ENCODE data around the gene PRSS2. TPM values are rescaled to one million over a fixed set of nuclear protein-coding genes. Genes with fewer than 3 reads are reported as not detected.
"Not testable (repeated sequence)": the region's sequence is repeated elsewhere in the genome, so short reads cannot be mapped to it uniquely, and the experiment has no call there.

The PRSS2 gene
- total and polyA plus RNA-seq, 9 of the 15 experiments (the other 6 are each of a cell fraction or from before 2014, with no cell fraction given) = 1.3 to 23.9 (median 3.8) TPM

- H3K9me3 ChIP-seq (replicated peaks; ENCODE audit: control insufficient read depth, insufficient read depth, low read depth, low read length); H4K20me1 ChIP-seq (replicated peaks; ENCODE audit: control insufficient read depth, insufficient read depth, low read length); ATAC-seq; H3K4me1 ChIP-seq (replicated peaks in 1 of 2; ENCODE audit: control insufficient read depth in 2 of 2, insufficient read depth in 2 of 2, low read length in 2 of 2); H3K4me3 ChIP-seq; H3K9ac ChIP-seq (ENCODE audit: insufficient read depth in 1 of 2, low read depth in 2 of 2, low read length in 2 of 2); BruUV-seq (replicated peaks); H3K36me3 ChIP-seq (ENCODE audit: control insufficient read depth, insufficient read depth, low read length); H2AFZ ChIP-seq (ENCODE audit: low read depth, low read length); in situ Hi-C loops (cut with MboI); H3K4me2 ChIP-seq (ENCODE audit: insufficient read depth, low read length); H3K27ac ChIP-seq (ENCODE audit: extremely low read depth, low read depth, low read length); H3K9me1 ChIP-seq (ENCODE audit: control insufficient read depth, insufficient read depth, low read length); H3K79me2 ChIP-seq (ENCODE audit: control insufficient read depth, insufficient read depth, low read length); CTCF ChIA-PET (ENCODE audit: low intra/inter-chr PET ratio); DNase-seq (ENCODE audit: extremely low read depth in 1 of 4, low spot score in 3 of 4); FAIRE-seq; intact Hi-C loops (cut with micrococcal nuclease): not testable (repeated sequence)
- WGBS (ENCODE audit: insufficient coverage, low coverage, missing lambda C conversion rate) = 0% methylated on average over 3 of the region's 3 CpGs
- POLR2A ChIA-PET = interaction anchor here (1.4 kb wide), 1 partner anchor 10 kb away, joined by 5 read pairs; no protein-coding TSS in a partner anchor
- peaks cover 0 to 28% of the 10 kb centered on the region in 2 experiments; a peak in 4 of 5 replicates for H3K27me3 ChIP-seq (ENCODE audit: control insufficient read depth in 2 of 2, insufficient read depth in 2 of 2, low read length in 2 of 2)
Measured at GRCh38 chr7:142768885-142769284, 1.9 kb upstream of the PRSS2 start.

DNA sequence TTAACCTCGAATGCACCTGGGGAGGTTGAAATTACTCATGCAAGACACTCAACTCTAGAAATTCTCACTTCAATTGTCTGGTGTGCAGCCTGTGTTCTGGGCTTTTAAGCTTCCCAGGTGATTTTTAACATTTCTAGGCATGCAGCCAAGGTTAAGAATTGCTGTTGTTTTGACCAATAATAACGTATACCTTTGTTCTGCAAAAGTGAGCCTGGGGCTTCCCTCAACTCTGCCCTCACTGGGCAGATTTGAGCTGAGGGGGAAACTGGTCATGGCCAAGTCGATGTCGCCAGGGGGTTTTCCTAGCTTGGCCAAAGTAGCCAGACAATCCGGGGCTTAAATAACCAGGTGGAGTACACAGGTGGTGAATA is 568 bp downstream of the PRSS2 start:
- in situ Hi-C loops (cut with MboI) (no loop called here), intact Hi-C loops (cut with micrococcal nuclease) (no loop called here)
- no peaks in the 10 kb centered on the region for H3K36me3 ChIP-seq (ENCODE audit: control insufficient read depth, insufficient read depth, low read length)
- no peaks in the 10 kb centered on the region for H3K9me1 ChIP-seq (ENCODE audit: control insufficient read depth, insufficient read depth, low read length)
- H3K79me2 ChIP-seq (ENCODE audit: control insufficient read depth, insufficient read depth, low read length) = no peaks in the 10 kb centered on the region
- no peak overlapping the region for H3K27ac ChIP-seq (ENCODE audit: extremely low read depth, low read depth, low read length)
- no TSS peak for BruUV-seq (replicated peaks)
- ATAC-seq (no peak), DNase-seq (ENCODE audit: extremely low read depth in 1 of 4, low spot score in 3 of 4) (no peak), FAIRE-seq (no peak)
- no peaks in the 10 kb centered on the region; the same call in 1 of the 2 replicates for H4K20me1 ChIP-seq (replicated peaks; ENCODE audit: control insufficient read depth, insufficient read depth, low read length)
- H3K27me3 ChIP-seq (ENCODE audit: control insufficient read depth in 2 of 2, insufficient read depth in 2 of 2, low read length in 2 of 2) = peaks cover 0 to 31% of the 10 kb centered on the region in 2 experiments; a peak in 4 of 5 replicates
- no peak overlapping the region for H3K9ac ChIP-seq (ENCODE audit: insufficient read depth in 1 of 2, low read depth in 2 of 2, low read length in 2 of 2)
- WGBS (ENCODE audit: insufficient coverage, low coverage, missing lambda C conversion rate) = 2% methylated on average over 5 of the region's 5 CpGs
- H3K4me3 ChIP-seq = no peak overlapping the region
- ChIA-PET POLR2A (interaction anchor here (1.1 kb wide), 1 partner anchor 9 kb away, joined by 4 read pairs; no protein-coding TSS in a partner anchor), CTCF (ENCODE audit: low intra/inter-chr PET ratio) (interaction anchor here (0.9 kb wide), 1 partner anchor 12 kb away, joined by 9 read pairs; no protein-coding TSS in a partner anchor)
- no peak overlapping the region for H2AFZ ChIP-seq (ENCODE audit: low read depth, low read length)
- no peak overlapping the region for H3K4me2 ChIP-seq (ENCODE audit: insufficient read depth, low read length)
- H3K9me3 ChIP-seq (replicated peaks; ENCODE audit: control insufficient read depth, insufficient read depth, low read depth, low read length) = no peaks in the 10 kb centered on the region
- no peaks in the 10 kb centered on the region; a peak in 1 of 5 replicates for H3K4me1 ChIP-seq (replicated peaks in 1 of 2; ENCODE audit: control insufficient read depth in 2 of 2, insufficient read depth in 2 of 2, low read length in 2 of 2)
- TF ChIP-seq E2F8 (IDR thresholded peaks at IDR 0.05; ENCODE audit: low read depth, partially characterized antibody) (no peak), ETV1 (tag; conservative IDR thresholded peaks at IDR 0.05; ENCODE audit: low read depth) (no peak)

Data from K562 (cell line).